Putamen (tissue), 1 donor: ENCODE measurements around the gene PASK.
"Not testable (repeated sequence)": the region's sequence is repeated elsewhere in the genome, so short reads cannot be mapped to it uniquely, and the experiment has no call there.

Source experiments
- DNase-seq: peaks from one replicate; pipeline ENCODE4 v3.0.0-alpha.2; 2016; ENCODE audit warnings: low spot score

The PASK gene

DNA sequence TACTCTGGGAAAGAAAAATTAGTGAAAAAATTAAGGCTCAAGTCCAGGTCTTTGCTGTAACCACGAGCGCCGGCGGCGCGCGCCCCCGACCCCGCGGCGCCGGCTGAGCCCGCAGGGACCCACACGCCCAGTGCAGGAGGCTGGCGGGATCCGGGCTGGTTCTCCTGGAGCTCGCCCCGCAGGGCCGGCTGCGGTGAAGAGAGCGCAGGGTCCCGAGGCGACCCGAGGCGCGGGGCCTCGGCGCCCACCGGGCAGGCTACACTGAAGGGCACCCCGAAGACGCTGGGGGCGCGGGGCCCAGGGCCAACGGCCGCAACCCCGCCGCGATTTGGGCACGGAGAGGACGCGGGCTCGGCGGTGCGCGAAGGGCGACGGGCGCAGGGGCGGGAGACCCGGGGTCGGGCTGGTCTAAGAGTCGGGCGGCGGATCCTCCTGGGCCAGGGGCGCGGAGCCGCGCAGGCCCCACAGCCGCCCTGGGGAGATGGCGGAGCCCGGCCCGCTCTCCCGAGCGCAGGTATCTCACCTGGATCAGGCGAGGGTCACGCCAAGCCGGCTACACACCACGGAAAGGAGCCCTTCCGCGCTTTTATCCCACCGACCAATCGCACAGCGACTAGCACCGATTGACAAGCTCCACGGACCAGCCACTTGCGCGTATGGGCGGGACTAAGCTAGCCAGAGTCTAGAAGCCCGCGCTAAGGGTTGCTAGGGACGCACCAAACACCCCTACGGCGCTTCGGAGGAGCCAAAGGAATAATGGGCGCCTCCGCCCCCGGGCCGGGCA, at the start of gene PASK:
TSS of gene PASK (minus strand) at position 582 of the 784 bp plus-strand sequence. CDS start 6,440 bp downstream, outside the sequence.
- peak; percentile 94 for DNase-seq

DNA sequence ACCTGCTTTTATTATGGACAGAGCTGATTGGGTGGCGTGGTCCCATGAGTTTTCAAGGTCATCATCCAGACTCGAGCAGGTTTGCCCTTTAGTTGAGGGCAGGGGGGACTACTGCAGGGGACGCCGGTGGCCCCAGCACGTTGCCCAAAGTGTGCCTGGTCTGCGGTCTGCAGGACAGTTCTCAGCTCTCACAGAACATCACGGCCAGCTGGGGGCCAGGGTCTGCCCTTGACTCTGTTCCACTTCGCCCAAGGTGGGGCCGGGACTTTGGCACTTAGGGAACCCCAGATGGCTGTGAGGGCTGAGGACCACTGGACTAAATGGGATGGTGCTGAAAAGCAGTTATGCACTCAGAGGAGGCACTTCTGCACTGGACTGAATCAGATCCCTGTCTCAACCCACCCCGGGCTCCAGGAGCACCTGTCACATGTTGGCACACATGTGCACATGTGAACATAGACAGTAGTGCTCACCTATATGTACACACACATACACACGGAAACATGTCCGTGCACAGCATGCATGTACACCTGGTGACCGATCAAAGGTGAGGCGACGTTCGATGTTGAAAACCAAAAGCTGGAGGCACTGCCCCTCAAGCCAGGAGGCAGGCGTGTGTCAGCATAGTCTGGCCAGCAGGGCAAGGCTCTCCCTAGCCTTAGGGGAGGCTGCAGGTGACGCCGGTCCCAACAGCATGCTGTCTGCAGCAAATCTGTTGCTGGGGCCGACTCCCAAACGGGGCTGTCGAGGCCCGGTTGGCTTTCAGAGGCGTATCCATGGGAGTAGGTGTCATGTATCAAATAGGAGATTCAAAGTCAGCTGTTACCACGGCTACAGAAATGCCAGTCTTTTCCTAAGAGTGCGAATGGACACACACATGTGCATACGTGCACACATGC, 49.4 kb upstream of the PASK start:
- no peak for DNase-seq

DNA sequence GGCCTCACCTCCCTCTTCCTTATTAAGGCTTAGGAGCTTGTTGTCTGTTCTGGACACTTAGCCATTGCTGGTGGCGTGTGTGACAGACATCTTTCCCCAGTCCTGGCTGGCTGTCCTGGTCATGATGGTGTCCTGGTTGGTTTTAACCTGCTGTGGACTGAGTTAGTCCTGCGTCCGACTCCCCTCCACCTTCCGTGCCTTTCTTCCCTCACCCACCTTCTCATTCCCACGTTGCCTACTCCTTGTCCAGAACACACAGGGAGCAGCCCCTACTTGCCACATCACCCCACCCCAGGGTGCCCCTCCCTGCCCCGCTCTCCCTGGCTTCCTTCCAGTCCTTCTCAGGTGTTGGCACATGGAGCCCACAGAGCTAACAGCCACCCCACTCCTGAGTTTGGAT, 48.7 kb upstream of the PASK start:
- no peak for DNase-seq

DNA sequence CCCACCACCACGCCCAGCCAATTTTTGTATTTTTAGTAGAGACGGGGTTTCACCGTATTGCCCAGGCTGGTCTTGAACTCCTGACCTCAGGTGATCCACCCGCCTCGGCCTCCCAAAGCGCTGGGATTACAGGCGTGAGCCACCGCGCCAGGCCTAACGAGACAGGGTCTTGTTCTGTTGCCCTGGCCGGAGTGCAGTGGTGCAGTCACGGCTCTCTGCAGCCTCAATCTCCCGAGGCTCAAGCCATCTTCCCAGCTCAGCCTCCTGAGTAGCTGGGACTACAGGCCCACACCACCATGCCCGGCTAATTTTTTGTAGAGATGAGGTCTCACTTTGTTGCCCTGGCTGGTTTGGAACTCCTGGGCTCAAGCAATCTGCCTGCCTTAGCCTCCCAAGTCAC, 48.0 kb upstream of the PASK start:
- not testable (repeated sequence) for DNase-seq

DNA sequence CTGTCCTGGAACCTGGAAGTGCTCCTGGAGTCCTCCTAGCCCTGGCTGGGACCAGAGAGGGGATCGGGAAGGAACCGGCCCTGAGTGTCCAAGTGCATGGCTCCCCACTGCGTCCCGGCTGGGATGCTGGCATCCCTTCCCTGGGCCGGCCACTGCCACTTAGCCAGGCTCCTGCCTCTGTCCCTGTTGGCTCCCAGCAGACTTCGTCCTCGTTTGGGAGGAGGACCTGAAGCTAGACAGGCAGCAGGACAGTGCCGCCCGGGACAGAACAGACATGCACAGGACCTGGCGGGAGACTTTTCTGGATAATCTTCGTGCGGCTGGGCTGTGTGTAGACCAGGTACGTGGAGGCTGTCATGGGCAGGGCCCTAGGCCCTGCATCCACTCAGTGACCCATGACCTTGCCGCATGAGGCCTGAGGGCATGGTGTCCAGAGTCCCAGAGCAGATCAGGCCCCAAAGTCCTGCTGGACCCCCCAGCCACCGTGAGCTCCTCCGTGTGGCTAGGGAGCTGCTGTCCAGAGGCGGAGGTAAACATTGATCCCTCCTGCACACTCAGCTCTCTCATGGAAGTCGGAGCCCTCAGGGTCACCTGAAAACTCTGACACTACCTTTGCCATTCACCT, 46.3 kb upstream of the PASK start:
- no peak for DNase-seq

DNA sequence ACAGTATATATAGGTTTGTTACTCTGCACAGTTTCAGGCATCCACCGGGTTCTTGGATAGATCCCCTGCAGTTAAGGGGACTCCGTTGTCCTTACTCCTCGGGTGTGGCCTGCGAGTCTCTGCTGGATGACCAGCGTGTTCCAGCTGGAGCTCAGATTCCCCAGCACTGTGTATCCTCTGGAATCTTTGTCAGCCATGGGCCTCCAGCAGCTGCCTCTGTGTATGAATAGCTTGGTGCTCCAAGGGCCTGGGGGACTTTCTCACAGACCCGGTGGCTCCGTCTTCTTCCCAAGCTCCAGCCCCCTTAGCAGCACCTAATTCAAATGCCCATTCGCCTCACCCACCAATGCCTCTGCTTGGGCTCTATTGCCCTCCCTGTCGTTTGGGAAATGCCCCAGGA, 45.5 kb upstream of the PASK start:
- no peak for DNase-seq

DNA sequence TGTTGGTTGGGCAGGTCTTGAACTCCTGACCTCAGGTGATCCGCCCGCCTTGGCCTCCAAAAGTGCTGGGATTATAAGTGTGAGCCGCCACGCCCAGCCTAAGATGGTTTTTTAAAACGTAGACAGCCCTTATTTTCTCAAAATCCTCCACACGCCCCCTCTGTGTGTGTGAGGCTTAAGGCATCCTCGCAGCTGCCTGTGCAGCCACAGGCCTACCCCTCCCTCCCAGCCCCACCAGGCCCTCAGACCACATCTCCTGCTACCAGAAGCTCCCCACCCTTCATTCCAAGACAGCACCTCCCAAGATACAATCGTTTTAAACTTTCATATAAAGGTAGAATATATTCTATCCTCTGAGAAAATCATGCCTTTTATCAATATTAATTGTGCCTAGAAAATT, 44.0 kb upstream of the PASK start:
- no peak for DNase-seq

DNA sequence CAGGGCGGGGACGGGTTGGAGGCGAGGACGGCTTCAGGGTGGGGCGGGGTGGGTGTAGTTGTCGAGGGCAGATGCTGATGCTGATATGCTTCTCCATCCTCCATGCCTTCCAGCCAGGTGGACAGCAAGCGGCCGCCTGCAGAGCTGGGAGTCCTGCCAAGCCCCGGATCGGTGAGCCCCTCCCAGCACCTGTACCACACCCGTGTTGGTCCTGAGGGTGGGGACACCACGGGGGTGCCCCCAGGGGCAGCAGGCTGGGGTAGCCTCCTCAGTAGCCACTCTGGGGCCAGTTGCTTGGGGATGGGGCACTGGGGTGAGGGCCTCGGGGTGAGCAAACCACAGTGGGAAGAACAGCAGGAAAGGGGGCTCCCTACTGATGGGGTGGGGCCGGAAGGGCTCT, 41.8 kb upstream of the PASK start:
- no peak for DNase-seq

DNA sequence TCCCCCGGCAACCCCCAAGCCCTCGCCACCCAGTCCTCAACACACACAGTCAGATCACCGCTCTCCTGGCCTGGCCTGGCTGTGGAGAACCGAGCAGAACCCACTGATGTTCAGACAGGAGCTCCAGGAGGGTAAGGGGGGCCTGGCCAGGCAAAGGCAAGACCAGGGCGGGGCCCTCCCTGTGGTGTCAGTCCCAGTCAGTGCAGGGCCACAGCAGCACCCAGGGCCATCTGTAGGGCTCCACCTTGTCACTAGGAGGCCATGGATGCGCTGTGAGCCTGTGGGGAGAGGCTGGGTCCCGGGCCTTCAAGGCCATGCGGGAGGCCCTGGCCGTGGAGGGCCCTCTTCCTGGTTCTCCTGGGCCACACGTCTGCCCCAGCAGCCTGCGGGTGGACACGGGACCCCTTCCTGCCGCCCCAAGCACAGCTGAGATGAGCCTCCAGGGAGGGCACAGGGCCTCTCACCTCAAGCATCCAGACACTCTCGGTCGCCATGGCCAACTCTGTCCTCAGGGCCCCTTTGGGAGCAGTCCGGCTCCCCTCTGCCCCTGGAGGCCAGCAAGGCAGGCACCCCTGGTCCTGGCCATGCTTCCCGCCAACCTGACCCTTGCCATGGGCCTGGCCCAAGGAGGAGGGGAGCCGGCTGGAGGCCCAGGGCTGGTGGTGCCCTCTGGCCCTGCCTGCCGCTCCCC, 41.2 kb upstream of the PASK start:
- DNase-seq = no peak

DNA sequence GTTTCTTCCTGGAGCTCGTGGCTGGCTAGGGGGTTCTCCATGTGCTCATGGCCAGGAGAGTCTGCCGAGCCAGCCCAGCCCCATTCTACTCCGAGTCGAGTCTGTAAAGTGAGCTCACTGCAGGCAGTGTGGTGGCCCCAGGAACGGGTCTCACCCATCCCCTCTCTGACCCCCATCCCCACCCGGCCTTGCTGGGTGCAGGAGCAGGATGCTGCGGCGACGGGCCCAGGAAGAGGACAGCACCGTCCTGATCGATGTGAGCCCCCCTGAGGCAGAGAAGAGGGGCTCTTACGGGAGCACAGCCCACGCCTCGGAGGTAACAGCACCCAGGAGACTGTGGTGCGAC, 40.6 kb upstream of the PASK start:
- DNase-seq = no peak

DNA sequence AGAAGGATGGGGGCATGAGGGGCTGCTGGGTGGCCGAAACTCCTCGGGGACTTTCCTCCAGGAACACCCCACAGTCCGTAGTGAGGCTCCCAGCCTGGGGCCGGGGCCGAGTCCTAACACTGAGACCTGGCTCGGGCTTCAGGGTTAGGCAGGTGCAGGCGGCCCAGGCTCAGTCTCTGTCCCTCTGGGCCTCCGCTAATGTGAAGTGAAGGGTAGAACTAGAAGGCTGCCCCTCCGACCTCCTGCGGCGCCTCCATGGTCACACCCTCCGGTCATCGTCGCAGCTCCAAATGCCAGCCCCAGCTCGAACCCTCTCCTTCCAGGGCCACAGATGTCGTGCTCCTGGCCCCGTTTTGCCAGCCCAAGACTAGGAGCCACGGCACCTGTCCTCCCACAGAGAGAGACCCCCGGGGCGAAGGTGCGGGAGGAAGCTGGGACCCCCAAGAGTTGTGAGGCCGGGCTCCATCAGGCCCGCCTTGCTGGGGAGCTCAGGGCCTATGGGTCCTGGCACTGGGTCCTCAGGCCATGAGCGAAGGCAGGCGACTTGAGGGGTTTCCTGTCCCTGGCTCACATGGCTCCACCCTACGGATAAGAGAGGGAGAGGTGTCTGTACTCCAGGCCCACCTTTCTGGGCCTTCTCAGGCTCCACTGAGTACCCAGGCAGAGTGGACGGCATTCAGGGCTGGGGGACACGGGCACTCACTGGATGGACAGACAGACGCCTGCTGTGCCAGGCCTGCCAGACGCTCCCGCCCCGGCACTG, 40.0 kb upstream of the PASK start:
- no peak for DNase-seq

DNA sequence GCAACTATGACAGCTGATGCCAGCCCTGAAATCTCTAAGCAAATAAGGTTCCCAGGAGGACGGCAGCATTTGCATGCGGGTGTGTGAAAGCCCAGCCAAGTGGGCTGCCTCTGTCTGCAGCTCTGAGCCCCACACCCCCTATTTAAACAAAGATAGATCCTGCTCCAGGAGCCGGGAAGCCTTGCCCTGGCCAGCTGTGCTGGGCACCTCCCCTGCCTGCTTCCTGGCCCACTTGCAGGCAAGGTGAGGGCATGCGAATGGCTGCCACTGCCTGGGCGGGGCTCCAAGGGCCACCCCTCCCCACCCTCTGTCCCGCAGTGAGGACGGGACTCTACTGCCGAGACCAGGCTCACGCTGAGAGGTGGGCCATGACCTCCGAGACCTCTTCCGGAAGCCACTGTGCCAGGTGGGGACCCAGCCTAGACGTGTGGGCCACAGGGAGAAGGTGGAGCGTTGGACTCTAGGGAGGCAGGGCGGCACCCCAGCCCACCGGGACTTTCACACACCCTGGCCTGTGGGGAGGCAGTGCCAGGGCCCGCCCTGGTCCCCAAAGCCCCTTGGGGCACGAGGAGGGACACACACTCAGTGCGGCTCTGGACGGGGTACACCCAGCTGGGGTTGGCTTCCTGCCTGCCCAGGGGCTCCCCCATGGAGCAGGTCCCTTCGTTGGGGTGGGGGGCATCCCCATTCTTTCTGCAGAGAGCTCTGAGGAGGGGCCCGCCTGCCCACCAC, 39.3 kb upstream of the PASK start, which contains the start of gene ANO7:
TSS of gene ANO7 (plus strand) at position 317 of the 732 bp plus-strand sequence. CDS start 1,387 bp downstream, outside the sequence.
- DNase-seq = no peak

DNA sequence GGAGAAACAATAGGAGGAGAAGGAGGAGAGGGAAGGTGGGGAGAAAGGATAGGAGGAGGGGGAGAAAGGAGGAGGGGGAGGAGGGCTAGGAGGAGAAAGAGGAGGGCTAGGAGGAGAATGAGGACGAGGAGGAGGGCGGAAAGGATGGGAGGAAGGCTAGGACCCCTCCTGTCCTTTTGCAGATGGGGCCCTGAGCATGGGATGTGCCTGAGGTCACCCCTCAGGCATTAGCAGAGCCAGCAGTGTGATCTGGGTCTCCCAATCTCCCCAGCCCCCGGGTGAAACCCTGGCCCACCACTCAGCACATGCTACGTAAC, 38.6 kb upstream of the PASK start:
- no peak for DNase-seq

DNA sequence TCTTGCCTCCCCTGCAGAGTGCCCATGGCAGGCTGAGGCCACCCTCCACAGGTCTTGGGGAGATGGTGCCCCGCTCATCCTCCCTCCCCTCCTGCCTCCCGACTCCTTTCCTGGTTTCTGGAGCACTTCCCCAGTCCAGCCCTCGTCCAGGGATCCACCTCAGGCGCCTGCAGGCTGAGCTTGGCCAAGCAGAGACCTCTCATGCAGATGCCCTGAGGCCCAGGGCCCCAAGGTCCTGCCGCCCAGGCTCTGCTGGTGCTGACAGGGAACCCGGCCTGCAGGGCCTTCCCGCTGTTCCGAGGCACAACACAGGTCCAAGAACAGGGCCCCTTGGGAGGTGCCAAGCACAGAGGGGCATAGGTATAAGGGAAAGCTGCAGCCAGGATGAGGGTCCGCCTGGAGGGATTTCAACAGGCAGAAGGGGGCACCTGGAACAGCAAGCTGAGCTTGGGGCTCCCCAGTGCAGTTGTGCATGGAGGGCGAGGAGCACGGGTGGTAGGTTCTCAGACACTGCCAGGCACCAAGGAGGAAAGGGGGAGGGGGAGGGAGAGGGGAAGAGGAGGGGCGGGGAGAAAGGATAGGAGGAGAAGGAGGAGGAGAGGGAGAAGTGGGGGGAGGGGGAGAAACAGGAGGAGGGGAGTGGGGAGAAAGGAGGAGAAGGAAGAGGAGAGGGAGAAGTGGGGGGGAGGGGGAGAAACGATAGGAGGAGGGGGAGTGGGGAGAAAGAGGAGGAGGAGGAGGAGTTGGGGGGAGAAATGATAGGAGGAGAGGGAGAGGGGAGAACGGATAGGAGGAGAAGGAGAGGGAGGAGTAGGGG, 38.0 kb upstream of the PASK start:
- DNase-seq = no peak

DNA sequence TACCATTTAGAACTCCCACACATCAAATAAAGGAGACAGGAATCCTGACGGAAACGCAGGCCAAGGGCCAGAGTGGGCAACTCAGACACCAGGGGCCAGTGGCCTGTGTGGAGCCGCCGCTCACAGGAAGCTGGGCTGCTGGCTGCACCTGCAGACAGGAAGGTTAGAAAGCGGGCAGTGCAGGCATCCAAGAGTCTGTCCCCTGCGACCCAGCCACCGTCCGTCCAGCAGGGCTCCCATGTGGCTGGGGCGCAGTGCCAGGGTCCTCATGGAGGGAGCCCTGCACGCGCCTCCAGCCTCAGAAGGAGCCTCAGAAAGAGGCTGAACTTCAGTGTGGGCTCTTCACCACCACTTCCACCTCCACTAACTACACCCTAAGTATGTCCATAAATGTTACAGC, 36.7 kb upstream of the PASK start:
- no peak for DNase-seq

DNA sequence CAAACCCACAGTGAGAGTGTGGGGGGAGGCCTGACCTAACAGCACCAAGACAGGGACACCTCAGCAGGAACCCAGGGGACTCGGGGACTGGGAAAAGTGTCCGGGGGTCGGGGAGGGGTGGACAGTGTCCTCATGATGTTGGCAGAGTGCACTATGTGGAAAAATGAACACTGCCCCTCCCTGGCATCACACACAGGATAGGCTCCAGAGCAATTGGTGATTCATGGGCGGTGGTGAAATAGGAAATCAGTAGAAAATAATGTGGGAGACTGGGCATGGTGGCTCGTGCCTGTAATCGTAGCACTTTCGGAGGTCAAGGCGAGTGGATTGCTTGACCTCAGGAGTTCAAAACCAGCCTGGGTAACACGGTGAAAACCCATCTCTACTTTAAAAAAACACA, 35.6 kb upstream of the PASK start:
- no peak for DNase-seq

DNA sequence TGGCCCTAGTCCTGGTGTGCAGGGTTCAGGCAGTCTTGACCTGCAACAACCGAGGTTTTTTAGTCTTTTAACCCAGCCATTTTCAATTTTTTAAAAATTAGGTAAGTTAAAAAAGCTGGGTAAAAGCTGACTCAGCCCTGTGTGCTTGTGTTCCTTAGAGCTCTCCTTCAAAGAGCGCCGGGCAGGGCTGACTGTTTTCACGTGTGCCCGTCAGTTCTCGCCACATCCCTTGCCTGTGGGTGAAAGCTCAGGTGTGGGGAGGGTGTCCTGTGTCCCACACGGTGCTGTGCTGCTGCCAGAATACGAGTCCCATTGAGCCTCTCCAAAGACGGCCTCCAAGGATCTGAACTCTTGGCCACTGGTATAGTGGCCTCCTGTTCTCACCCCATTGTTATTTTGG, 33.9 kb upstream of the PASK start:
- DNase-seq = no peak

DNA sequence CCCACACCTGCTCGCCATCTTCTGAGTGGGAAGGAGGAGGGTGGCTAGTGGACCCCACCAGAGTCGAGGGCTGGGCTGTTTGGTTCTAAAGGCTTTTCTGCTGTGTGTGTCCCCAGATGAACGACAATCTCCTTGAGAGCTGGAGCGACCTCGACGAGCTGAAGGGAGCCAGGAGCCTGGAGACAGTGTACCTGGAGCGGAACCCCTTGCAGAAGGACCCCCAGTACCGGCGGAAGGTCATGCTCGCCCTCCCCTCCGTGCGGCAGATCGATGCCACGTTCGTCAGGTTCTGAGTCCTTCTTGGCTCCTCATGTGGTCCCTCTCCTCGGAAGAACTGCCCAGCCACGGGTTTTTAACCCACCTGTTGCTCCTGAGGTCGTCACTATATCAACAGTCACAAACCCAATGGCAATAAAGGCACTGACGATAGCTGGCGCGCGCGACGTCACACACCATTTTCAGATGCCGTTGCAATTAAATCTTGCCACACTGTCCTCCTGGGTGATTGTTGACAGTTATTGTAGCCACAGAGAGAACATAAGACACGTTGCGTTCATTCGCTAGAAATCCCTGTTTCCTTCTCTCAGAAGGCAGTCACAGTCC, 33.4 kb upstream of the PASK start:
- DNase-seq = no peak

DNA sequence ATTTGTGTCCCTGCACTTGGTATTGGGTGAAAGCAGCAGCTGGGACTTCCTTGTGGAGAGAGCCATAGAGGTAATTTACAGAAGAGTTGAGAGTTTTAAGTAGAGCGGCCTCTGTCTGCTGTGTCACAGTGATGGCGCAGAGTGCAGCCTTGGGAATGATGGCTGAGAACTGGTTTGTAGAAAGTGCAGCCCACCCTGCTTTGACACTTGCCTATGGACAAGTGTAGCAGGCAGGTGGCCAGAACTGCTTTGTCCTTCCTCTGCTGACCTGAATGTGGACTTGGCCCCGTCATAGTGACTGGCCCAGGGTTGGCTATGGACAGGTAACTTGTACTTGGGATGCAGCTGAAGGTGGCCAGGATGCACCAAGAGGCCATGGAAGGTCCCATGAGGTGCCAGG, 32.9 kb upstream of the PASK start:
- no peak for DNase-seq

DNA sequence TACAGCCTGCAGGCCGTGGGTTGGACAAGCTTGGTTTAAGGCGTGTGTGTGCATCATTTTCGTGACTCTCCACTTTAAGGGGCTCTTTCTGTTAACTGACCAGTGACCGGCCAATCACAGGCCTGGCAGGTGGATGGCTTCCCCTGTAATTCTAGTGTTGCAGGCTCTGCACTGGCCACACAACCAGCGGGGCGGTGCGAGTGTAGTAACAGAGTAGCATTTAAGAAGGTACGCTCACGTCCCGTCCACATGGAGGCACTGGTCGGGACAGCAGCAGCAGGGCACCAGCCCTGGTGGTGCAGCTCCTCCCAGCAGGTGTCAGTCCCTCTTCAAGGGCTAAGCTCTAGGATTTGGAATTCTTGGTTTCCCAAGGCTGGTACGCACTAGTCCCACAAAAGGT, 31.2 kb upstream of the PASK start:
- DNase-seq = no peak
